HepG2 (cell line): ENCODE measurements around the gene FUCA1. TPM values are rescaled to one million over a fixed set of nuclear protein-coding genes. Genes with fewer than 3 reads are reported as not detected.

Experiments used
- AHR ChIP-seq: IDR thresholded peaks from 2 replicates; pipeline ENCODE4 v1.6.1; 2018; ENCODE audit warnings: missing genetic modification reagents, missing compliant biosample characterization
- CEBPB ChIP-seq: IDR thresholded peaks from 2 replicates; pipeline ENCODE4 v1.6.1; 2011; ENCODE audit warnings: low read depth, low read length, improper control_type of control experiment, borderline replicate concordance
- DNMT3B ChIP-seq: conservative IDR thresholded peaks from 2 replicates; pipeline ENCODE4 v1.6.1; 2016; ENCODE audit warnings: missing biosample characterization, control low read depth
- EED ChIP-seq: sonication (generic); formaldehyde crosslinking; IDR thresholded peaks from 2 replicates; pipeline ENCODE4 v1.5.0; 2020; ENCODE audit warnings: mild to moderate bottlenecking, missing genetic modification reagents
- FOXJ3 ChIP-seq: sonication (generic); formaldehyde crosslinking; IDR thresholded peaks from 2 replicates; pipeline ENCODE4 v1.4.0; 2020; ENCODE audit warnings: missing genetic modification reagents, mild to moderate bottlenecking, borderline replicate concordance
- FOXM1 ChIP-seq: sonication (generic); formaldehyde crosslinking; IDR thresholded peaks from 2 replicates; pipeline ENCODE4 v1.5.0; 2020; ENCODE audit warnings: missing genetic modification reagents
- NONO ChIP-seq, 2 experiments: fragments of 450-650 bp in 1 of 2; sonication (generic) in 1 of 2; formaldehyde crosslinking in 1 of 2; IDR thresholded peaks in 1 of 2; conservative IDR thresholded peaks in 1 of 2; 2 replicates each; pipeline versions ENCODE4 v1.6.1 to v1.8.0; 2017 to 2022; ENCODE audit warnings: mild to moderate bottlenecking in 1 of 2, missing genetic modification reagents in 1 of 2, moderate library complexity in 1 of 2
- POLR2AphosphoS5 ChIP-seq: IDR thresholded peaks from 2 replicates; pipeline ENCODE4 v1.6.1; 2012; ENCODE audit warnings: low read depth, low read length
- RXRA ChIP-seq: sonication (generic); formaldehyde crosslinking; IDR thresholded peaks from 2 replicates; pipeline ENCODE4 v1.5.1; 2020; ENCODE audit warnings: missing genetic modification reagents
- SP2 ChIP-seq: sonication (generic); formaldehyde crosslinking; IDR thresholded peaks from 2 replicates; pipeline ENCODE4 v1.5.1; 2020; ENCODE audit warnings: mild to moderate bottlenecking, missing genetic modification reagents
- SP5 ChIP-seq: IDR thresholded peaks from 2 replicates; pipeline ENCODE4 v1.6.1; 2016; ENCODE audit warnings: low read depth, borderline replicate concordance
- WIZ ChIP-seq: sonication (generic); formaldehyde crosslinking; IDR thresholded peaks from 2 replicates; pipeline ENCODE4 v1.5.1; 2020; ENCODE audit warnings: mild to moderate bottlenecking, missing genetic modification reagents
- XRCC5 ChIP-seq: fragments of 200-400 bp; formaldehyde crosslinking; optimal IDR thresholded peaks from 2 replicates; pipeline ENCODE3; 2017; ENCODE audit warnings: mild to moderate bottlenecking, low read length
- ZKSCAN1 ChIP-seq: fragments of 150-350 bp; IDR thresholded peaks from 2 replicates; pipeline ENCODE4 v1.6.1; 2014; ENCODE audit warnings: low read length
- ZKSCAN5 ChIP-seq: sonication (generic); formaldehyde crosslinking; IDR thresholded peaks from 2 replicates; pipeline ENCODE4 v1.5.1; 2020; ENCODE audit warnings: mild to moderate bottlenecking, missing genetic modification reagents
- ZNF138 ChIP-seq: sonication (generic); formaldehyde crosslinking; IDR thresholded peaks from 2 replicates; pipeline ENCODE4 v1.5.0; 2020; ENCODE audit warnings: mild to moderate bottlenecking, low read depth, missing genetic modification reagents
- ZNF567 ChIP-seq: sonication (generic); formaldehyde crosslinking; IDR thresholded peaks from 2 replicates; pipeline ENCODE4 v1.8.1; 2023; ENCODE audit warnings: mild to moderate bottlenecking, missing genetic modification reagents, borderline replicate concordance
- polyA plus RNA-seq, 8 experiments: library from polyadenylated mRNA; depleted of rRNA in 3 of 8; stranded (reverse) in 7 of 8; unstranded in 1 of 8; fragments of >200 nt; fragmentation: Illumina TruSeq in 4 of 8; extraction: Trizol in 4 of 8; gene quantifications; 2 replicates each; pipeline versions ENCODE4 v1.2.1 to v1.2.3, GENCODE V29; 2011 to 2016; ENCODE audit warnings: low read depth in 4 of 8, missing spikeins in 1 of 8, mixed read lengths in 1 of 8; ENCODE audit not compliant: insufficient read depth in 1 of 8
- total RNA-seq, 5 experiments: library from RNA; depleted of rRNA; stranded (reverse); fragments of >200 nt; fragmentation: Illumina TruSeq; extraction: Trizol; gene quantifications; 2 replicates each; pipeline ENCODE4 v1.2.3, GENCODE V29; 2016; ENCODE audit warnings: low read depth in 1 of 5
- TF ChIP-seq, protein P1 (sequence below): sonication (generic); formaldehyde crosslinking; conservative IDR thresholded peaks from 2 replicates; pipeline ENCODE4 v1.5.0; 2020; ENCODE audit warnings: missing genetic modification reagents
- TF ChIP-seq, protein P2 (sequence below): sonication (generic); formaldehyde crosslinking; IDR thresholded peaks from 2 replicates; pipeline ENCODE4 v1.5.1; 2020; ENCODE audit warnings: mild to moderate bottlenecking, missing genetic modification reagents, moderate library complexity
- TF ChIP-seq, protein P3 (sequence below): sonication (generic); formaldehyde crosslinking; IDR thresholded peaks from 2 replicates; pipeline ENCODE4 v1.5.1; 2020; ENCODE audit warnings: missing genetic modification reagents, mild to moderate bottlenecking, borderline replicate concordance
- TF ChIP-seq, protein P4 (sequence below): fragments of 450-650 bp; IDR thresholded peaks from 2 replicates; pipeline ENCODE4 v1.6.1; 2016
- TF ChIP-seq, protein P5 (sequence below): sonication (generic); formaldehyde crosslinking; IDR thresholded peaks from 2 replicates; pipeline ENCODE4 v1.8.1; 2023; ENCODE audit warnings: mild to moderate bottlenecking, inconsistent platforms, moderate library complexity, missing genetic modification reagents, borderline replicate concordance
- TF ChIP-seq, protein P6 (sequence below): sonication (generic); formaldehyde crosslinking; IDR thresholded peaks from 2 replicates; pipeline ENCODE4 v1.4.0; 2020; ENCODE audit warnings: missing genetic modification reagents; ENCODE audit errors: not compliant biosample characterization

Gene FUCA1
- total and polyA plus RNA-seq, 2 of the 13 experiments (the other 11 are each of a cell fraction or from before 2014, with no cell fraction given) = 32.7 to 33.6 TPM

DNA sequence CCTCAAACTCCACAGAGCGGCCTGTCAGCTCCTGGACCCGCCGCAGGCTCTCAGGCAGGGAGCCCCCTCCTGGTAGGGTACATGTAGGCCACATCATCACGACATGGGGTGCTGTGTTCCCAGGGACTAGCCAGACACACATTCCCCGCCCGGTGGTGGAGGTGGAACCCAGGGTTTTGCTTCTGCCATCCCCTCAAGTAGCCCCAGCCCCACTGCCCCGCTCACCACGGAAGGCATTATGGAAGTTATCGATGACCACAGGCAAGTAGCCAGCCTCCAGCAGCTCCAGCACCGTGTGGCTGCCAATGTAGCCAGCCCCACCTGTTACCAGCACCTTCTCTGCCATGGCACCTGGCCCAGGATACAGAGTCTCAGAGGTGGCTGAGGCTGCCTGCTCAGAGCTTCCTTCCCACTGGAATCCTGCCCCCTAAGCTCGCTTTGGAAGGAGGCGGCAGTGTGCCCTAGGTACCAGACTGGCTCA lies 69.4 kb downstream of the FUCA1 start (continued):
- no peak for TF ChIP-seq SP5 (CRISPR knock-in tag)
- TF ChIP-seq, protein P1, sequence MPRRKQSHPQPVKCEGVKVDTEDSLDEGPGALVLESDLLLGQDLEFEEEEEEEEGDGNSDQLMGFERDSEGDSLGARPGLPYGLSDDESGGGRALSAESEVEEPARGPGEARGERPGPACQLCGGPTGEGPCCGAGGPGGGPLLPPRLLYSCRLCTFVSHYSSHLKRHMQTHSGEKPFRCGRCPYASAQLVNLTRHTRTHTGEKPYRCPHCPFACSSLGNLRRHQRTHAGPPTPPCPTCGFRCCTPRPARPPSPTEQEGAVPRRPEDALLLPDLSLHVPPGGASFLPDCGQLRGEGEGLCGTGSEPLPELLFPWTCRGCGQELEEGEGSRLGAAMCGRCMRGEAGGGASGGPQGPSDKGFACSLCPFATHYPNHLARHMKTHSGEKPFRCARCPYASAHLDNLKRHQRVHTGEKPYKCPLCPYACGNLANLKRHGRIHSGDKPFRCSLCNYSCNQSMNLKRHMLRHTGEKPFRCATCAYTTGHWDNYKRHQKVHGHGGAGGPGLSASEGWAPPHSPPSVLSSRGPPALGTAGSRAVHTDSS = no peak
- no peak for TF ChIP-seq EED (CRISPR knock-in tag)
- no peak for TF ChIP-seq ZNF567 (CRISPR knock-in tag)
- TF ChIP-seq ZKSCAN1 = no peak
- TF ChIP-seq ZNF138 (CRISPR knock-in tag) = no peak
- no peak for TF ChIP-seq WIZ
- TF ChIP-seq RXRA (CRISPR knock-in tag) = no peak
- TF ChIP-seq, protein P2, sequence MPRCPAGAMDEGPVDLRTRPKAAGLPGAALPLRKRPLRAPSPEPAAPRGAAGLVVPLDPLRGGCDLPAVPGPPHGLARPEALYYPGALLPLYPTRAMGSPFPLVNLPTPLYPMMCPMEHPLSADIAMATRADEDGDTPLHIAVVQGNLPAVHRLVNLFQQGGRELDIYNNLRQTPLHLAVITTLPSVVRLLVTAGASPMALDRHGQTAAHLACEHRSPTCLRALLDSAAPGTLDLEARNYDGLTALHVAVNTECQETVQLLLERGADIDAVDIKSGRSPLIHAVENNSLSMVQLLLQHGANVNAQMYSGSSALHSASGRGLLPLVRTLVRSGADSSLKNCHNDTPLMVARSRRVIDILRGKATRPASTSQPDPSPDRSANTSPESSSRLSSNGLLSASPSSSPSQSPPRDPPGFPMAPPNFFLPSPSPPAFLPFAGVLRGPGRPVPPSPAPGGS (CRISPR knock-in tag) = no peak
- TF ChIP-seq, protein P3, sequence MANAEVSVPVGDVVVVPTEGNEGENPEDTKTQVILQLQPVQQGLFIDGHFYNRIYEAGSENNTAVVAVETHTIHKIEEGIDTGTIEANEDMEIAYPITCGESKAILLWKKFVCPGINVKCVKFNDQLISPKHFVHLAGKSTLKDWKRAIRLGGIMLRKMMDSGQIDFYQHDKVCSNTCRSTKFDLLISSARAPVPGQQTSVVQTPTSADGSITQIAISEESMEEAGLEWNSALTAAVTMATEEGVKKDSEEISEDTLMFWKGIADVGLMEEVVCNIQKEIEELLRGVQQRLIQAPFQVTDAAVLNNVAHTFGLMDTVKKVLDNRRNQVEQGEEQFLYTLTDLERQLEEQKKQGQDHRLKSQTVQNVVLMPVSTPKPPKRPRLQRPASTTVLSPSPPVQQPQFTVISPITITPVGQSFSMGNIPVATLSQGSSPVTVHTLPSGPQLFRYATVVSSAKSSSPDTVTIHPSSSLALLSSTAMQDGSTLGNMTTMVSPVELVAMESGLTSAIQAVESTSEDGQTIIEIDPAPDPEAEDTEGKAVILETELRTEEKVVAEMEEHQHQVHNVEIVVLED = no peak
- no peak for TF ChIP-seq FOXJ3 (CRISPR knock-in tag)
- TF ChIP-seq POLR2AphosphoS5 = peak; percentile 29; the same call in 1 of the 2 replicates
- TF ChIP-seq NONO (IDR thresholded peaks at IDR 0.05) = no peak
- TF ChIP-seq NONO (CRISPR knock-in tag; conservative IDR thresholded peaks at IDR 0.05) = 0 out of 2 replicates have a peak, but pooled peaks have one; percentile 26
- TF ChIP-seq, protein P4, sequence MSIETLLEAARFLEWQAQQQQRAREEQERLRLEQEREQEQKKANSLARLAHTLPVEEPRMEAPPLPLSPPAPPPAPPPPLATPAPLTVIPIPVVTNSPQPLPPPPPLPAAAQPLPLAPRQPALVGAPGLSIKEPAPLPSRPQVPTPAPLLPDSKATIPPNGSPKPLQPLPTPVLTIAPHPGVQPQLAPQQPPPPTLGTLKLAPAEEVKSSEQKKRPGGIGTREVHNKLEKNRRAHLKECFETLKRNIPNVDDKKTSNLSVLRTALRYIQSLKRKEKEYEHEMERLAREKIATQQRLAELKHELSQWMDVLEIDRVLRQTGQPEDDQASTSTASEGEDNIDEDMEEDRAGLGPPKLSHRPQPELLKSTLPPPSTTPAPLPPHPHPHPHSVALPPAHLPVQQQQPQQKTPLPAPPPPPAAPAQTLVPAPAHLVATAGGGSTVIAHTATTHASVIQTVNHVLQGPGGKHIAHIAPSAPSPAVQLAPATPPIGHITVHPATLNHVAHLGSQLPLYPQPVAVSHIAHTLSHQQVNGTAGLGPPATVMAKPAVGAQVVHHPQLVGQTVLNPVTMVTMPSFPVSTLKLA = no peak
- no peak for TF ChIP-seq DNMT3B
- TF ChIP-seq, protein P5, sequence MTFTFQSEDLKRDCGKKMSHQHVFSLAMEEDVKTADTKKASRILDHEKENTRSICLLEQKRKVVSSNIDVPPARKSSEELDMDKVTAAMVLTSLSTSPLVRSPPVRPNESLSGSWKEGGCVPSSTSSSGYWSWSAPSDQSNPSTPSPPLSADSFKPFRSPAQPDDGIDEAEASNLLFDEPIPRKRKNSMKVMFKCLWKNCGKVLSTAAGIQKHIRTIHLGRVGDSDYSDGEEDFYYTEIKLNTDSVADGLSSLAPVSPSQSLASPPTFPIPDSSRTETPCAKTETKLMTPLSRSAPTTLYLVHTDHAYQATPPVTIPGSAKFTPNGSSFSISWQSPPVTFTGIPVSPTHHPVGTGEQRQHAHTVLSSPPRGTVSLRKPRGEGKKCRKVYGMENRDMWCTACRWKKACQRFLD (CRISPR knock-in tag) = no peak
- no peak for TF ChIP-seq AHR (CRISPR knock-in tag)
- TF ChIP-seq, protein P6, sequence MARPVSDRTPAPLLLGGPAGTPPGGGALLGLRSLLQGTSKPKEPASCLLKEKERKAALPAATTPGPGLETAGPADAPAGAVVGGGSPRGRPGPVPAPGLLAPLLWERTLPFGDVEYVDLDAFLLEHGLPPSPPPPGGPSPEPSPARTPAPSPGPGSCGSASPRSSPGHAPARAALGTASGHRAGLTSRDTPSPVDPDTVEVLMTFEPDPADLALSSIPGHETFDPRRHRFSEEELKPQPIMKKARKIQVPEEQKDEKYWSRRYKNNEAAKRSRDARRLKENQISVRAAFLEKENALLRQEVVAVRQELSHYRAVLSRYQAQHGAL (CRISPR knock-in tag) = no peak
- TF ChIP-seq XRCC5 = no peak
- no peak for TF ChIP-seq FOXM1
- no peak for TF ChIP-seq ZKSCAN5 (CRISPR knock-in tag)
- TF ChIP-seq CEBPB = no peak
- no peak for TF ChIP-seq SP2 (CRISPR knock-in tag)
